Cardiac septum (tissue), 1 donor: ENCODE results near the gene SF3A1. TPM values are rescaled to one million over a fixed set of nuclear protein-coding genes. Genes with fewer than 3 reads are reported as not detected.

Source experiments
- DNase-seq: peaks from one replicate; pipeline ENCODE4 v3.0.0-alpha.2; 2020; ENCODE audit warnings: low spot score
- intact Hi-C: fragments of 100-400 bp; cut with DNase I; formaldehyde crosslinking; loops from one replicate; pipeline ENCODE4 v1.14.0; 2022
- total RNA-seq: library from RNA; stranded (reverse); fragmentation: NEBNext Ultra II Directional; extraction: Animal tissue kit (Norgen Biotek cat#: 25700); gene quantifications from one replicate; pipeline ENCODE4 v1.2.1, GENCODE V29; 2021
- donor health status: DM: no; HTN: no; CAD: no.

SF3A1 gene
- total RNA-seq, 1 donor from 2014 or later = 106 TPM

DNA sequence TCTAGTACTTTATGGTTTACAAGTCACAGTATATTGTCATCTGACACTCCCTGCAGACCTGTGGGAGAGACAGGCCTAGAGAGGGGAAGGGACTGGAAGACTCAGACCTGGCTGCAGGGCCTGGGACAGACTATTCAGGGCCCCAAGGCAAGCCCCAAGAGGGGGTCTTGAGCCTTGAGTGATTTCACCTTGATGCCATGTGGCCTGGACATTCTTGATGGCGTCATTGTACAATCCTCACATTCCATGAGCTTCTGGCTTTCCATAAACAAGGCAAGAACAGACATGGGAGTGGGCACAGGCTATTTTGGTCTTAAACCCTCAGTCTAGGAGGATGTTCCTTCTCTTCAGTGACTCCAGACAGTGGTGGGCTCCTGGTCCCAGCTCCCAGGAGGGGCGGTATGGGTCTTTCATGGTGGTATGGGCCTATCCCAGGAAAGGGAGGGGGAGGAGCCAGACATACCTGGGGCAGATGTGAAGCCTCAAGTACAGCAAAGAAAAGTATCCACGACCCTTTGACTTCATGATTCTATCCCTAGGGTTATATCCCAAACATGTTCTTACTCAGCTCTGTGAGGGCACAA lies 28.1 kb downstream of the SF3A1 start:
- no peak for DNase-seq
- intact Hi-C loops = loop anchor here (5.0 kb wide), 1 partner anchor 59 kb away; the partner anchor contains the start of gene RNF215

DNA sequence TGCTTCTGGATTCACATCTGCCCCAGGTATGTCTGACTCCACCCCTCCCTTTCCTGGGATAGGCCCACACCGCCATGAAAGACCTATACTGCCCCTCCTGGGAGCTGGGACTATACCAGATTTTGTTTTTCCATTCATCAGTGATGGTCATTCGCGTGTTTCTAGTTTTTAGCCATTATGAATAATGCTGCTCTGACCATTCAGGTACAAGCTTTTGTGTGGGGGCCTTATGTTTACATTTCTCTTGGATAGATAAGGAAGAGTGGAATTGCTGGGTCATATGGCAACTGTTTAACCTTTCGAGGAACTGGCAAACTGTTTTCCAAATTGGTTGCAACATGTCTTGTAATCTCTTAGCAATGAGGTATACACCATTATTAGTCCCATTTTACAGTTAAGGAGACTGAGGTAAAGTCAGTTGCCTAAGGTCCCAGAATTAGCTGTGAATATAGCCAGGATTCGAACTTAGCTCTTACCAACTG lies 28.8 kb downstream of the SF3A1 start:
- intact Hi-C loops = loop anchor here (2.0 to 5.0 kb wide), 2 partner anchors 39 to 59 kb away; partner anchors contain the start of genes CASTOR1 and RNF215
- no peak for DNase-seq

DNA sequence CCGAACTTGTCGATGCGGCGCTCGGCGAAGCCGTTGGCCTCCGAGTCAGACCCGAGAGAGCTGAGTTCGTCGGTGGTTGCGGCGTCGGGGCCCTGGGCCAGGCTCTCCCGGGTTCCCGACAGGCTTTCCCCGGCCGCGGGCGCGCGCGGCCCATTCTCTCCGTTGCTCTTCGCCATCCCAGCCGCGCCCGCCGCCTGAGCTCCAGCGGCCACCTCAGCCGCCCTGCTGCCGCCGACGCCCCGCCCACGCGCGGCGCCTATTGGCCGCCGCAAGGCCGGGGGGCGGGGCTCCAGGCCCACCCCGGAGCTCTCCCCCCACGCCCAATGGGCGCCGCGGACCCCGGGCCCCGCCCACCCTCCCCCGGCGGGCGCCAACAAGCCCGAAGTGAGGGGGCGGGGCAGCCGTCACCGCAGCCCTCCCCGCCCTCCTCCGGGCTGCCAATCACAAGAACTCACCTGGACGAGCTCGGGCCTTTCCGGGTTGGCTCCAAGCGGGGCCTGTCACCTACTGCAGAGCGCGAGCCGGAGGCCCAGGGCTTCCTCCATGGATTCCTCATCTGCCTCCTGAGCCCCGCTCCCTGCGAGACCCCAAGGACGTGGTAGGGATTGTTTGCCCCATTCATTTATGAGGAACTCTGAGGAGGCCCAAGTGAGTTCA lies 29.9 kb downstream of the SF3A1 start, which contains the start of gene TBC1D10A:
TSS of gene TBC1D10A (minus strand) at position 236 of the 657 bp plus-strand sequence. CDS start at position 176, 60 bp downstream.
- intact Hi-C loops = loop anchor here (2.0 to 5.0 kb wide), 2 partner anchors 38 to 60 kb away; partner anchors contain the start of genes CASTOR1 and RNF215
- peak; percentile 95 for DNase-seq

DNA sequence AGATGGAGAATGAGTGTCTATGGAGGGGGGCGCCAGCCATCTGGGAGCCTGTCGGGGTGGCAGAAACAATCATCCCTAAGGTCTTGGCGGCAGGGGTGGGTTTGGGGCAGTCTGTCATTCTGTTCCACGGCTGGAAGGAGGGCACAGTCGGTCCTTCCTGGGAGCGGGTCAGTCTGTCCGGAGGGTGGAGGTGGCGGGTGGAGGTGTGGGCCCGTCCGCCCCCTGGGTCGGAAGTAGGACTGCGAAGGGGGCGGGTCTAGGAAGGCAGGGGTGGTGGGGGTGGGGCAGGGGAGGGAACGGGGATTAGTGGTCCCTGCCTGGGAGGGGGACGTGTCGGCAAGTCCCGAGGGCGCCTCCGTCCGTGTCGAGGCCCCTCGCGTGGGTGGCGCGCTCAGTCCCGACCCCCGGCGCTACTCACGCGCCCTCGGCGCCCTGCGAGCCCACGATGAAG lies 30.4 kb downstream of the SF3A1 start:
- DNase-seq = no peak
- intact Hi-C loops = loop anchor here (2.0 to 5.0 kb wide), 2 partner anchors 37 to 61 kb away; partner anchors contain the start of genes CASTOR1 and RNF215

DNA sequence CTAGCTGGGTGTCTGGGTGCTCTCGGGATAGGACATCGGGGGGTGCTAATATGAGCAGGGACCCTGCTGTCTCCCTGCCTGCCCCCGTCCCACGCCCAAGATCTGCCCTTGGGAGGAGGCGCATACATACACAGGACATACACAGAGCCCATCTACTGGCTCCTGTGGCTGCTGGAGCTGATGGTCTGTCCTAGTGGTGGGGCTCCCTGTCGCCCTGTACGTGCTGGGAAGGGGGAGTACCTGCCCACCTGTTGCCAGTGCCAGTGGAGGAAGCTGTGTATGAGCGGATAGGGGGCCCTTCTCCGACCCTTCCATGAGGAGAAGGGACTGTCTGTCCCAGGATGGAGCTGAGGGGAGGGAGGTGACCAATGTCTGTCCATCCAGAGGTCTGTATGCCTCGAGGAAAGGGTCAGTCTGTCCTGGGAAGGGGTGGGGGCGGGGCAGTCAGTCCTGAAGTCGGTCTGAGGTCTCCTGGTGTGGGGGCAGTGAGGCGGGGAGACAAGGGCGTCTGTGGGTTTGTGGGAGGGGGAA lies 30.9 kb downstream of the SF3A1 start:
- DNase-seq = no peak
- intact Hi-C loops = loop anchor here (2.0 to 5.0 kb wide), 2 partner anchors 37 to 62 kb away; partner anchors contain the start of genes CASTOR1 and RNF215

DNA sequence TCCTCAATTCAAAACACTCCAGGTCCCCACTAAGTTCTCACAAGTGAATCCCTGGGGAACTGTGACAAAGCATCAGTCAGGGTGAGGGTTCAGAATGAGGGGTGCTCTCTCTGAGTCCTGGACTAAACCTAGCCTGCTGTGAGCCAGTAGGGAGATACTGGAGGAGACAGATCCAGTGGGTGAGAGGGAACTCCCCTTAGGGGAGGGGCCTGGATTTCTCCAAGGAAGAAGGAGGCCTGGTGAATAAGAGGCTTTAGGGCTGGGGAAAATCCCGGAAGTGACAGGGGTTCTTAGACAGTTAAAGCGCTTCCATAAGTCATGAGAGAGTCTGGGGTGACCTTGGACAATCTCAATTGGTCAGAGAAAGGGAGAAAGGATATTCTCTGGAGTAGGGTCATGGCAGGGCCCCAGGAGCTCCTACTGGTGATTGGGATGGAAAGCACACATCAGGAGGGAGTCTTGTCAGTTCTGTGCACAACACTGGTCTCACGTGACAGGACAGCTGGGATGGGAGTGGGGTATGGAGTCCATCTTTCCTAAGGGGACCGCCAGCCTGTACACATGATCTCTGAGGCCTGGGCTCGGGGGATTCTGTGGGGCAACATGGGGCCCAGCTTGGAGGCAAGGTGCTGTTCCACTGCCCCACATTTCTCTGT lies 31.5 kb downstream of the SF3A1 start:
- intact Hi-C loops = loop anchor here (5.0 kb wide), 1 partner anchor 62 kb away; the partner anchor contains the start of gene RNF215
- DNase-seq = no peak

DNA sequence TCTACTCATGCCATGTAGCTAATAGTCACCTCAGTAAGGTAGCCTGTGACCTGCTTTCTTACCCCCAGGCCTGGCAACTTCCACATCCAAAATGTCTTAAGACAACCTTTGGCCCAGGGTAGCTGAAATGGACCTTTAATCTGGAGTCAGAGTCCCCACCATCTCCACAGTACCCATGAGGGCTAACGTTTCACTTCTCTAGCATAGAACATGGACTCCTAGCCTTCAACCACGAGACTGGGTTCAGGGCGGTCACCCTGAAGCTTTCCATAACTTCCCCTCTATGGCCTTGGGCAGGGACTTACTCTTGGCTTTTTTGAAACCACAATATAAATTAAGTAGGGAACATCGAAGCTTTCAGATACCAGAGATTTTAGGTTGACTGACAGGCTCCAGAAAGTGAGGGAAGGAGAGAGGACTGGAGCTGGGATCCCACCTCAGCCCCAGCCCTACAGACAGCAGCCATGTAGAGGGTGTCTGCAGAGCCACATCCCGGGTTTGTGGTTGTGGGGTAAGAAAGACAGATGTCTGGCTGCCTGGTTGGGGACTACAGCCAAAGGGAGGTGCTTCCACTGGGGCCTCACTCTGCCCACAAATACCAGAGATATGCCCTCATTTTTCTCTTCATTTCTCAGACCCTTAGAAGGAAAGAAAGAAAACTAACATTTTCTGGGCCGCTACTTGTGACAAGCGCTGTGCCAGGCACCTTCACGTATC lies 32.5 kb downstream of the SF3A1 start:
- DNase-seq = no peak
- intact Hi-C loops = no loop called here

DNA sequence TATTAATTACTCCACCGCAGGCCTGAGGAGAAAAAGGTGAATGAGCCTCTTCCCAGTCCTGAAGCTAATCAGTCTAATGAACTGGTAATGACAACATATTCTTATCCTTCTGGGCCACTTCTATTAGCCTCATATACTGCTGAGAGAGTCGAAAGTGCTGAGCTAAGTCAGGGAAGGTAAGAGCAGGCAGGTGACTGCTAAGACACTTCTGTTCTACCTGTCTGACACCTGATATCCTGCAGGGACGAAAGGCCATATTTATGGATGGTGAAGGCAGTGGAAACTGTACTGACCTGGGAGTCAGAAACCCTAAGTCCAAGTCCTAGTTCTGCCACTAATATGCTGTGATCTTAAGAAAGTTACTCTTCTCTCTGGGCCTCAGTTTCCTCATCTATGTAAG lies 33.4 kb downstream of the SF3A1 start:
- intact Hi-C loops = no loop called here
- DNase-seq = no peak

DNA sequence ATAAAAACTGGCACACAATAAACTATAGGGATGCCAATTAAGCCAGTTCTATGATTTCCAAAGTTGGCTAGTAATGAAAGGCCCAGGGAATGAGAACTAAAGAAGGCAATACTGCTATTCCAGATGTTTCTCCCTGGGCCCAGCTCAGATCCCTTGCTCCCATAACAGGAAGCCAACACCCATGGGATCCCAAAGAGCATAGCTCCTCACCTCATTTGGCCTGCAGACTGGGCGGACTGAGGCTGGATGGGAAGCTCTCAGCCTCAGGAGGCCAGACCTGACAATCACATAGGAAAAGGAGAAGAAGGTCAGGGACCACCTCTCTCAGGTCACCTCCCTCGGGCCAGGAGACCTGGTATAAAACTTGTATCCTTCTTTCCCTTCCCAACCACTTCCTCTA lies 35.2 kb downstream of the SF3A1 start:
- DNase-seq = no peak
- intact Hi-C loops = no loop called here

DNA sequence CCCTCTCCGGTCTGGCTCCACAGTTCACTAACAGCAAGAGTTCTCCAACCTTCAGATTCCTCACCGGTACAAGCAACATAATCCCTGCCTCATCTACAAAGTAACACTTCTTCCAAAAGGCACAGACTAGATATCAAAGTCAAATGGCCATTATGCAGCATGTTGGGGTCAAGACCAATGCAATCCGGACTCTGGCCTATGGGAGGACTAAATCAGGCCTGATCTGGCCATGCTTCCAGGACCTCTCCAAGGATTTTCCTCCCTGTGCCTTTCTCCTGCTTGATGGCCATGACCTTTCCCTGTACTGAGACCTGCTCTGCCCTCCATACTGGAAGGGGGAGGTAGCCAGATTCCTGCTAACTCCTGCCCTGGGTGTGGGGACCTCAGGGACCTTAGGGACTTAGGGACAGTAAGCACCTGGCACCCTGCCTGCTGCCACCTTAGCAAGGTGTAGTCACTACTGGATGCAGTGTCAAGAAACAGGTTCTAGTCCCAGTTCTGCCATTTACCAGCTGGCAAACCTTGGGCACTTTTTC lies 36.6 kb downstream of the SF3A1 start:
- DNase-seq = no peak
- intact Hi-C loops = no loop called here

DNA sequence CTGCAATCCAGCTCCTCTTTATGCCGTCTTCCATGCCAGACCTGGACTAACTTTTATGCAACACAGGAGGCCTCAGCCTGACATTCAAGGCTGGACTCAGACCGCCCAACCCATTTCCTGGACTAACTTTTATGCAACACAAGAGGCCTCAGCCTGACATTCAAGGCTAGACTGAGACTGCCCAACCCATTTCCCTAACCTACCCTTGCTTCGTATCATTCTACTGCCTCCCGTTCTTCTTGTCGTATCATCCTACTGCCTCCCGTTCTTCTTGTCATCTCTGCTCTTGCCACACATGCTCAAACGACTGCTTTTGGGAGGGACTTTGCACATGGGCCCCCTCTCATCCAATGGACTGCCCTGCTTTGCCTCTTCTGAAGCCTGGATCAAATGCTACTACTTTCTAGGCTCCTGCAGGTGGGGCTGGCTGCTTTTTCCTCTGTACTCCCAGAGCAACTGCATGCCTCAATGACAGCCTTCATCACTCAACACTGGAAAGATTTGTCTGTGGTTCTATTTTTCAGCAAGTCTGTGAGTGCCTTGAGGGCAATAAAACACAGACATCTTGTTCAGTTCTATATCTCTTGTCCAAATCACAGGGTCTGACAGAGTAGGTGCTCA lies 37.8 kb downstream of the SF3A1 start:
- DNase-seq = no peak
- intact Hi-C loops = no loop called here

DNA sequence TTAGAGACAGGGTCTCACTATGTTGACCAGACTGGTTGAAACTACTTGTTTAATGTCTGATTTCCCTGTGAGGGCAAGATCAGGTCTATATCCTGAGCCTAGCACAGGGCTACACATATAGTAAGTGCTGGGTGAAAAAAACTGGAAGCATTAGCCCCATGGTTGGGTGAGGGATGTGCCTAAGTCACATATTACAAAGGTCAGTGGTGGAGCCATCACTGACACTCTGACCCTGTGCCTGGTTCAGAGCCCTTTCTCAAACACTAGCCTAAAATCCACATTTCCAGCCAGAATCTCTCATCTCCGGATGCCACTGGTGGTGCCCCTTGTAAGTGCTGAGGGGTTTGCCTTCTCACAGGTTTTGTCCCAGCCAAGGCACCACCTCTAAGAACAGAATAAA lies 38.9 kb downstream of the SF3A1 start:
- DNase-seq = no peak
- intact Hi-C loops = no loop called here

DNA sequence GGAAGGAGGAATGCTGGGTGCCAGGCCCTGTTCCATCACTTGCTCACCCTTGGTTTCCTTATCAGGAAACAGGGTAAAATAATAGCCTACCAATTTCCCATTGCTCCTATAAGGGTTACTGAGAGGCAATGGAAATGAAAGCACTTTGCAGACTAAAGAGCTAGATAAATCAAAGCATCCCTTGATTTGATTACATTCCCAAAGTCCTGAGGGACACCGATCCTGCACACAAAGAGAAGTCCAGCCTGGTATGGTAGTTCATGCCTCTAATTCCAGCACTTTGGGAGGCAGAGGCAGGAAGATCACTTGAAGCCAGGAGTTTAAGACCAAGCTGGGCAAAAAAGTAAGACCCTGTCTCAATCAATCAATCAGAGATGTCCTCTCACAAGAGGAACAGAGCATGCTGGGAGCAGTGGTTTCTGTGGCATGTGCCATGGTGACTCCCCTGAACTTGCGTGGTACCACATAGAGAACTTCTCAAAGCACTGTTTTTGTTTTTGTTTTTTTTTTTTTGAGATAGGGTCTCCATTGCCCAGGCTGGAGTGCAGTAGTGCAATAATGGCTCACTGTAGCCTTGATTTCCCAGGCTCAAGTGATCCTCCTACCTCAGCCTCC lies 40.6 kb downstream of the SF3A1 start:
- intact Hi-C loops = no loop called here
- DNase-seq = no peak

DNA sequence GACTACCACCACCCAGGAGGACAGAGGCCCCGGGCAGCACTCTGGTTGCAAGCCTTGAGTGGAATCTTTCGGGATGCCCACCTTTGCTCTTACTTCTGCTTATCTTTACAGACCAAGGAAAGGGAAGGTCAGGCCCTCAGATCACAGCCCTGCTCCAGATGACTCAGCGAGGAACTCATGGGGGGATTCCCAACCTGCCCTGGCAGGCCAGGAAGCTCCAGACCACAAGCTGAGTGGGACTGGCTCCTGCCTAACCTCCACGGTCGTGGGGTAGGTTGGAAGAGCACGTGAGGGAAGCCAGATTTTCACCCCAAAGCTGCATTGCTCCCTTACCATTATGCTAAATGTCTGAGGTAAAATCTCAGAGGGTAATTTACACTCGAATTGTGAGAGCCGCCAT lies 41.8 kb downstream of the SF3A1 start:
- intact Hi-C loops = no loop called here
- DNase-seq = no peak

DNA sequence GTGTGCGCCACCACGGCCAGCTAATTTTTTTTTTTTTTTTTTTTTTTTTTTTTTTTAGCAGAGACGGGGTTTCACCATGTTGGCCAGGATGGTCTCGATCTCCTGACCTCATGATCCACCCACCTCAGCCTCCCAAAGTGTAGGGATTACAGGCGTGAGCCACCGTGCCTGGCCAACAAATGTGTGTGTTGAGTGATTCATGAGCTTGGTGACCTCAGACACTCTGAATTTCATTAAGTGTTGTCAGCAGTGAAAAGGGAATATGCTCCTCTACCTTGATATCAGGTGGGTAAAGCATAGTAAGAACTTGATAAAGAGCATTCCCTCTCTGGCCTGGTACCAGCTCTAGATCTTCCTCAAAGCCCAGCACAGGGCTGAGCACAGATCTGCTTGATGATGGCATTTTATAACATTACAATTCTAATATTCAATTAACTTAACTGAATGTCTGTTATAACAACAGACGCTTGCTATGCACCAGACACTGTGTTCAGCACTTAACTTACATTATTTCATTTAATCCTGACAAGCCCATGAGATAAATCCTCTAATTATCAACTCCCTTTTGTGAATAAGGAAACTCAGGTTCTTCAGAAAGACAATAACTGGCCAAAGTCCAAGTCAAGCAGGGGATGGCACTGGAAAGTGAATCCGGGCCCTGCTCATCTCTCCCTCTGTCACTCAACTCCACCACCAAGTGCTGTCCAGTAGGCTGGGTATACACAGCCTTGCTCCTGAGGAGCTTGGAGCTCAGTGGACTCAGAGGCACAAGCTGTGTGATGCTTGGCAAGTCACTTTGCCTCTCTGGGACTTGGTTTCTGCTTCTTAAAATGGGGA lies 42.9 kb downstream of the SF3A1 start:
- intact Hi-C loops = no loop called here
- no peak for DNase-seq

DNA sequence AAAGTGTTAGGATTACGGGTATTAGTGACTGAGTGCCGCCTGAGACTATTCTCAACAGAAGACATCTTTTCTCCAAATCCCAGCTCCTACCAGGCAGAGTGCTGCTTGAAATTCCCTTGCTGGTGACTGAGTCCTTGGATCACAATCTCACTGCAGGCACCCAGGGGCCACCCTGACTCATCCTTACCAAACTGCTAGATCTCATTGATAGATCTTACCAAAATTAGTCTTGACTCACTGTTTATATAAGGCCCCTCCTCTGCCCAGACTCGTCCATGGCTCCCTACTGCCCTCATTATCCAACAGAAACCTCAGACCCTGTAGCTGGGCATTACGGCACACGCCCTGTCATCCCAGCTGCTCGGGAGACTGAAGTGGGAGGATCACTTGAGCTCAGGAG lies 44.6 kb downstream of the SF3A1 start:
- intact Hi-C loops = no loop called here
- no peak for DNase-seq
